ENCODE data around the gene MEGF9.

MEGF9 gene

GRCh38 chr9:120714088-120714845 is at the start of gene MEGF9:
Gene MEGF9, minus strand, starts transcription at chr9:120714470. Its CDS starts 112 bp downstream, at chr9:120714358.
- DNase-seq (ENCODE audit: low read depth), result peak; percentile 91
- TF ChIP-seq, protein P1, sequence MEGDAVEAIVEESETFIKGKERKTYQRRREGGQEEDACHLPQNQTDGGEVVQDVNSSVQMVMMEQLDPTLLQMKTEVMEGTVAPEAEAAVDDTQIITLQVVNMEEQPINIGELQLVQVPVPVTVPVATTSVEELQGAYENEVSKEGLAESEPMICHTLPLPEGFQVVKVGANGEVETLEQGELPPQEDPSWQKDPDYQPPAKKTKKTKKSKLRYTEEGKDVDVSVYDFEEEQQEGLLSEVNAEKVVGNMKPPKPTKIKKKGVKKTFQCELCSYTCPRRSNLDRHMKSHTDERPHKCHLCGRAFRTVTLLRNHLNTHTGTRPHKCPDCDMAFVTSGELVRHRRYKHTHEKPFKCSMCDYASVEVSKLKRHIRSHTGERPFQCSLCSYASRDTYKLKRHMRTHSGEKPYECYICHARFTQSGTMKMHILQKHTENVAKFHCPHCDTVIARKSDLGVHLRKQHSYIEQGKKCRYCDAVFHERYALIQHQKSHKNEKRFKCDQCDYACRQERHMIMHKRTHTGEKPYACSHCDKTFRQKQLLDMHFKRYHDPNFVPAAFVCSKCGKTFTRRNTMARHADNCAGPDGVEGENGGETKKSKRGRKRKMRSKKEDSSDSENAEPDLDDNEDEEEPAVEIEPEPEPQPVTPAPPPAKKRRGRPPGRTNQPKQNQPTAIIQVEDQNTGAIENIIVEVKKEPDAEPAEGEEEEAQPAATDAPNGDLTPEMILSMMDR (IDR thresholded peaks at IDR 0.05; ENCODE audit: low read depth, low read length, missing control alignments), result no peak
- H3K4me3 ChIP-seq (ENCODE audit: low read depth, low read length), result peak within 1 kb of the TSS; percentile 94

- H3K4me3 ChIP-seq (ENCODE audit: low read depth, low read length), result no peak overlapping the region
- DNase-seq (ENCODE audit: low read depth), result no peak
- TF ChIP-seq, protein P1 (IDR thresholded peaks at IDR 0.05; ENCODE audit: low read depth, low read length, missing control alignments), result no peak
Measured at GRCh38 chr9:120761006-120761405, 46.7 kb upstream of the MEGF9 start.

GRCh38 chr9:120759755-120760400 is 45.6 kb upstream of the MEGF9 start:
- TF ChIP-seq, protein P1 (IDR thresholded peaks at IDR 0.05; ENCODE audit: low read depth, low read length, missing control alignments), result no peak
- DNase-seq (ENCODE audit: low read depth), result no peak
- no peak overlapping the region for H3K4me3 ChIP-seq (ENCODE audit: low read depth, low read length)

DNA sequence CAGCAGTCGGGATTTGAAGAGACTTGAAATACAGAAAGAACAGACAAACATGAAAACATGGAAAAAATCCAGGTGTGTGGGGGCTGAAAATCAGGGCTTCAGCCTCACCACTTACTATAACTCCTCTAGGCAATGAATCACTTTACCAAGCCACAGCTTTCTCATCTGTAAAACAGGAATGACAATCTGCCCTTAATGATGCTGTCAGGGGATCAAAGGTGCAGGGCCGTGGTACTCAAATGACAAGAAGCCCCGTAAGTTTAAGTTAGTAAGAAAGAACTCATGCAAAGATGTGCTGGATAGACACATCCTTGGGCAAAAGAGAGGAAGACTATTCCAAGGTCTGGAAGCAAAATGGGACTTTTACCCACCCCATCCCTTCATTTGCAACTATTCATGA is 44.3 kb upstream of the MEGF9 start:
- H3K4me3 ChIP-seq (ENCODE audit: low read depth, low read length), result no peak overlapping the region
- TF ChIP-seq, protein P1 (IDR thresholded peaks at IDR 0.05; ENCODE audit: low read depth, low read length, missing control alignments), result no peak
- DNase-seq (ENCODE audit: low read depth), result no peak

GRCh38 chr9:120757026-120757913 is 43.0 kb upstream of the MEGF9 start:
- H3K4me3 ChIP-seq (ENCODE audit: low read depth, low read length), result no peak overlapping the region
- DNase-seq (ENCODE audit: low read depth), result no peak

GRCh38 chr9:120756531-120756930 is 42.3 kb upstream of the MEGF9 start:
- TF ChIP-seq, protein P1 (IDR thresholded peaks at IDR 0.05; ENCODE audit: low read depth, low read length, missing control alignments), result no peak
- DNase-seq (ENCODE audit: low read depth), result no peak
- H3K4me3 ChIP-seq (ENCODE audit: low read depth, low read length), result no peak overlapping the region

More at GRCh38 chr9:120757026-120757913, 43.0 kb upstream of the MEGF9 start:
- TF ChIP-seq, protein P1 (IDR thresholded peaks at IDR 0.05; ENCODE audit: low read depth, low read length, missing control alignments), result no peak

Measured in GM12864 (cell line).